SHP77 (cell line): ENCODE results near the gene PAPOLB.

Experiments used
- DNase-seq, 2 experiments: peaks; one replicate each; lab custom pipeline; 2025; lab: John Stamatoyannopoulos, UW

Gene PAPOLB

GRCh38 chr7:4842319-4843064, 19.3 kb downstream of the PAPOLB start:
- no peak for DNase-seq

- no peak for DNase-seq
Measured at GRCh38 chr7:4841836-4842235, 20.0 kb downstream of the PAPOLB start.

GRCh38 chr7:4841007-4841784, 20.6 kb downstream of the PAPOLB start:
- no peak for DNase-seq

GRCh38 chr7:4840079-4840501, 21.7 kb downstream of the PAPOLB start:
- DNase-seq, result no peak

- no peak for DNase-seq
Measured at GRCh38 chr7:4838626-4839334, 23.1 kb downstream of the PAPOLB start.

GRCh38 chr7:4837803-4838625, 23.8 kb downstream of the PAPOLB start:
- DNase-seq, result no peak

- DNase-seq, result no peak
Measured at GRCh38 chr7:4837041-4837802, 24.6 kb downstream of the PAPOLB start.

GRCh38 chr7:4836206-4836661, 25.6 kb downstream of the PAPOLB start:
- DNase-seq, result no peak

GRCh38 chr7:4835398-4836205, 26.2 kb downstream of the PAPOLB start:
- DNase-seq, result no peak

GRCh38 chr7:4834601-4835397, 27.0 kb downstream of the PAPOLB start:
- DNase-seq, result no peak

GRCh38 chr7:4833691-4834600, 27.9 kb downstream of the PAPOLB start:
- no peak for DNase-seq

GRCh38 chr7:4833176-4833575, 28.7 kb downstream of the PAPOLB start:
- no peak for DNase-seq

- no peak for DNase-seq
Measured at GRCh38 chr7:4832711-4833110, 29.1 kb downstream of the PAPOLB start.

GRCh38 chr7:4831723-4832495, 29.9 kb downstream of the PAPOLB start:
- DNase-seq, result no peak

- peak; percentile 92 to 93 for DNase-seq
Measured at GRCh38 chr7:4830176-4830575, 31.7 kb downstream of the PAPOLB start.

- DNase-seq, result no peak
Measured at GRCh38 chr7:4828720-4829383, 33.0 kb downstream of the PAPOLB start.

GRCh38 chr7:4825081-4825480, 36.7 kb downstream of the PAPOLB start:
- no peak for DNase-seq
